Occipital lobe (tissue), 2 donors: Measurements from ENCODE around the gene CPNE5. TPM values are rescaled to one million over a fixed set of nuclear protein-coding genes. Genes with fewer than 3 reads are reported as not detected.

Experiments
- DNase-seq: peaks from one replicate; lab custom pipeline; 2025; lab: John Stamatoyannopoulos, UW
- total RNA-seq: library from RNA; depleted of rRNA; stranded (reverse); fragments of >200 nt; gene quantifications from one replicate; pipeline ENCODE4 v1.2.3, GENCODE V29; 2014

CPNE5 gene
- total RNA-seq, 1 donor from 2014 or later: 4.8 TPM

DNA sequence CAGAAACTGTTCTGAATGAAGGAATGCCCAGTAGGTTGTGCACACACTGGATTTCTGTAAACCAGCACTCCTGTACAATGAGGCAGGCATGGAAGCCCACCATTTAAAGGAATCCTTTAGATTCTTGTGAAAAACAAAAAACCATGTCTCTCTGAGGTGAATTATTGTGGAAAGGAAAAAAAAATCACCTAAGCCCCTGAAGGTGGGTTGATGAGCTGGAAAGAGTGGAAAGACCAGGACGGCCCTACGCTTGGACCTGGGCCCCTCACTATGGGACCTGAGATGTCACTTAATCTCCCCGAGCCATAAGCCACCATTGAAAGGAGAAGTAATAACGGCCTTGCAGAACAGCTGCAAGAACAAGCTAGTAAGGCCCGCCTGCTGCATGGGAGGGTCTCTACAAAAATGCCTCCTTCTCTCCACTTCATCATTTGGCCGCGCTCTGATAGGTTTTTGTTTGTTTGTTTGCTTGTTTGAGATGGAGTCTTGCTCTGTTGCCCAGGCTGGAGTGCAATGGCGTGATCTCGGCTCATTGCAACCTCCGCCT is 72.8 kb downstream of the CPNE5 start:
- DNase-seq: no peak

DNA sequence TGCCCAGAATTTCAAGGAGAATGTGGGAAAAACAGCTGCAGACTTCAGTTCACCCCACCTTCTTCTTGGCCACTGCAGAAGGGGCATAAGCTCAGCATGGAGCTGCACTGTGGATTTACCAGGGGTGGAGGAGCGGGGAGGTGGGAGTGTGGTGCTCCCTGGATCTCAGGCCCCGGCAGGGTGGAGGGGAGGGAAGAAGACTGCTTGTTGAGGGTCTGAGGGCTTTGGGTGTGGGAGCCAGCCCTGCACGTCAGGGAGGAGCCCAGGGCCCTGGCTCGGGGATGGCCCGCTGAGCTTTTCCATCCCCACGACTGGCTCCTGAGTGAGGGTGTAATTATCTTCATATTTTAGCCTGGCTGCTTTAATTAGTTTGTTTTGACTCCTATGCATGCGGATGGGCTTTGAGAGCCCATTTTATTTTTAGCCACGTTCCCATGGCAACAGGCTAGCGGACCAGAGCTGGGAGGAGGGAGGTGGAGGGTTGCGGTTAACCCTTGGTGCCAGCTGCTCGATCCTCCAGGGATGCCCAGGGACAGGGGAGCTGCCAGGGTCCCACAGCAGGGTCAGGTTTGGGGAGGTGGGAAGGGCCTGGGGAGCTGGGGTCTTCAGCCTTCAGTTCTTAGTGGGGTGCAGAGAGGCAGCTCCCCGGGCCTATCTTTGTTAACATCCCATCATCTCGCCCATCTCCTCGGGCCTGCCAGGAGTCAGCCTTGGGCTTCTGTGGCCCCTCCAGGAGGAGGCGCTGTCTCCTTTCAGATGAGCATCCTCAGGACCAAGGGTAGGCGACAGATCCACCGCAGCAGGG is 73.4 kb downstream of the CPNE5 start:
- DNase-seq: peak; percentile 79

DNA sequence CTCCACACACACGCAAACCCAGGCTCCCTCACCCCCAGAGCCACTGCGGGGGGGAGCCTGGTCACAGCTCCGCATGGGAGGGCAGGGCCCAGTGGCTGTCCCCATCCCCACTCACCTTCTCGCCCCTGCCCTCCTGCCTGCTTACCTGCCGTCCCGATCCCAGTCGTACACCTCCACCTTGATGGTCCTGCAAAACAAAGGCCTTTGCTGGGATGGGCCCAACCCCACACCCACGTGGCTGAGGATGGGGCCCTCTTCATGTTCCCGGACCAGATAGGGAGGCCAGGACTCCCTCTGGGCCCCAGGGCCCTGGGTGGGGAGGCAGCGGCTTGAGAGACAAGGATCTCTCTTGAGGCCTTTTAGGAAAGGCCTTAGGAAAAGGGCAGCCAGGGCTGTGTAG is 74.1 kb downstream of the CPNE5 start:
- no peak for DNase-seq

DNA sequence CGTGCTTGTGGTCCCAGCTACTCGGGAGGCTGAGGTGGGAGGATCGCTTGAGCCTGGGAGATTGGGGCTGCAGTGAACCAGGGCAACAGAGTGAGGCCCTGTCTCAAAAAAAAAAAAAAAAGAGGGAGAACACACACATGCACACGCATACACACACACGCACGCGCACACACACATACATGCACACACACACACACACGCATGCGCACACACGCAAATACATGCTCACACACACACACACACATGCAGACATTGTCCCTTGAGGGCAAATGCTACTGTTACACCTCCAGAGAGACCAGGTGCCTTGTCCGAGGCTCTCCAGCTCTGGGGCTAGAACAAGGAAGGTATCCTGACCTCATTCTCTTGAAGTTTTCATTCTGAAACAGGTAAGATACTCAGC is 77.1 kb downstream of the CPNE5 start:
- DNase-seq: no peak

DNA sequence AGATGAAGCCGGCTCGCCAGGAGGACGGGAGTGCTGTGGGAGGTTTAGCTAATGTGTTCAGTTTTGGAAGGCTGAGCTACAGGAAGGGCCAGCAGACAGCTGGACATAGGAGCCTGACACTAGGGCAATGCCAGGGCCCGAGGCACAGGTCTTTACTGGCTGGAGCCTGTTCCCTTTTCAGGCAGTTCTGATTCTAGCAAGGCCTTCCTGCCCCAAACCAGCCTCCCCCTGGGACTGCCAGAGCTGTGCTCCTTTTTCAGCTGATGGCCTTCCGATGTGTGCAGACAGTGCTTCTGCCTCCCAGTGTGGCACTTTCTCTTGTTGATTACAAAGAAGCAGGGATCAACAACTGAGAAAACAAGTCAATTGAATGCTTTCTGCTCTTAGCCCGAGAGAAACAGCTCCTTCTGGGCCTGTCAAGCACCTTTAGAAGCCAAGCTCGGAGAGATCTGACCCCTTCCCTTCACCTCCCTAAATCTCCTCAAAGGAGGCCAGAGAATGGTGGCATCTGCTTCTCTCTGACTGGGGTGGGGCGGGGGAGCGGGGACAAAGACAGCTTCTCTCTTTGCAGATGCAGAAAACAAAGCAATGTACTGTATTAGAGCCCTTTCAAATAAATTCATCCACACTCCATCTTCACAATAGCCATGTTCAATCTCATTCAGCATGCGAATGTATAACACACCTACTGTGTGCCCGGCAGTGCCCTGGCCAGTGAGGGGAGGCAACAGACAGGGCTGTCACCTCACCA is 78.4 kb downstream of the CPNE5 start:
- peak; percentile 50 for DNase-seq

DNA sequence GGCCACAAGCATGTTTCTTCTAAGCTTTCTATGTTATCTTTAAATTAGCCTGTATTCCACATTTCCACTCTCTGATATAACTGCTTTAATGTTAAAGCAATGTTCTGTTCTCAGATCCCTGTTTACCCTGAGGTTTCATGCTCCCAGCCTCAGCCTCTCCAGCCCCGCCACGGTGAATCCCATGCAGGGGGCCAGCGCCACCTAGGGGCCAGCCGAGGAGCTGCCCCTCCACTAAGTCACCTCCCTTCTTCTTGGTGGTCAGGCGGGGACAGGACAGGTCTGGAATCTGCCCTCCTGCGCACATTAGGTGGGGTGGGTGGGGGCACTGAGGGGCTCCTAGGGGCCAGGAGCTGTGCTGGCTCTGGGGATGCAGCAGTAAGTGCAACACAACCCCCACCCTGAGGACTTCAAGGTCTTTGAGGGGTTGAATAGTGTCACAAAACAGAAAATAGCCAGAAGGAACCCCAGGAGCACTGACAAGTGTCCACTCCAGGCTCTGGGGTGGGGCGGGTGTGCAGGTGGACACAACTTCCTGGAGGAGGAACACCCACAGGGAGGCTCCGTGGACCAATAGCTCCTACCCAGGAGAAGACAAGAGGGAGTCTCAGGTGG is 80.0 kb downstream of the CPNE5 start:
- peak; percentile 66 for DNase-seq

DNA sequence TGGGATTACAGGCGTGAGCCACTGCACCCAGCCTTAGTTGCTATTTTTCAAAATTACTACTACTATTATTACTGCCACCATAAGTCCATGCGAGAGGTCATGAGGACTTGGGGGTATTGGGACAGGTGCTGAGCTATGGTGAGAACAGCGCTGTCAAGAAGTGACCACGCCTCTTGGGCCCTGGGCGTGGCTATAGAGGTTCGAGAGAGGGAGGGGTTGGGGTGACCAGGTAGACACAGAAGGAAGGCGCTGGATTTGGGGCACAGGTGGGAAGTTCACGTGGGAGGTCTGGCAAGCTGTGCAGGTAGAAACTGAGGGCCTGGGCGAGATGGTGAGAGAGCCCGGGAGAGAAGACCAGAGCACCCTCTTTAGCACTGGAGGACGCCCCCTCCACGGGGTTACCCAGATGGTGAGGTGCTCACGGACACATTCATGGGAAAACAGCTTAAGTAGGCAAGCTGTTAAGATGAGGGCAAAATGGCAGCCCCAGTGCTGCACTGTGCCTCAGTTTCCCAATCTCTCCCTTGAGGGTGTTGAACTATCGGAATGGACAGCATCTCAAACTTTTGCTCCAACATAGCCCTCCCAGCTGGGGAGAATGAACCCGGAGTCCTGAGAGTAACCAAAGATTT is 80.6 kb downstream of the CPNE5 start:
- DNase-seq: no peak

DNA sequence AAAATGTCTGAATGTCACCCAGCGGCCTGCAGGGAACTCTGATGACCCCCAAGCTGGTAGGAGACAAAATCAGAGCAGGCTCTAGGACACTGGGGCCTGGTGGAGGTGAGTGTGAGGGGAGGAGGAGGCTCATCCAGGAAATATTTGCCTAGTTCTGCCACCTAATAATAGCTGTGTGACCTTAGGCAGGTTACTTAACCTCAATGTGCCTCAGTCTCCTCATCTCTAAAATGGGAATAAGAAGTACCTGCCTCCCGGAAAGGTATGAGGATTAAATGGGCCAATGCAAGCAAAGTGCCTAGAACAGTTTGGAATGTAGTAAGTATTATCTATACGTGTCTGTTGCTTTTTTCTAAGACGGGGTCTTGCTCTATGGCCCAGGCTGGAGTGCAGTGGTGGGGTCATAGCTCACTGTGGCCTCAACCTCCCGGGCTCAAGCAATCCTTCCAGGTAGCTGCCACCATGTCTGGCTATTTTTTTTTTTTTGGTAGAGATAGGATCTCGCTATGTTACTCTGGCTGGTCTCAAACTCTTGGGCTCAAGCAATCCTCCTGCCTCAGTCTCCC is 81.2 kb downstream of the CPNE5 start:
- no peak for DNase-seq

DNA sequence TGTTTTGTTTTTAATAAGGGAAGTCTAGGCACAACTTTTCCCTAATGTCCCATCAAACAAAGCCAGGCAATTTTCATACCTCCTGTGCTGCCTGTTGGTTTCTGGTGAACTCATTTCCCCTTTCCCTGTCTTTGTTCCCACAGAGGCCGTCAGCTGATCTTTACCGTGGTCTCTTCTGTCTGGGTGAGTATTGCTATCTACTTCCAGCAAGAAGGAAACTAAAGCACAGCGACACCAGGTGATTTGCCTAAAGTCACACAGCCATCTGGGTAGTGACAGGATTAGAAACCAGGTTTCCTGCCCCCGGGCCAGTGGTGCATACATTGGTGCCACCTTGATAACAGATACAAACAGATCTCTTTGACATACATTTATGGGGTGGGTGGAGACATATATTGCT is 82.0 kb downstream of the CPNE5 start:
- no peak for DNase-seq

DNA sequence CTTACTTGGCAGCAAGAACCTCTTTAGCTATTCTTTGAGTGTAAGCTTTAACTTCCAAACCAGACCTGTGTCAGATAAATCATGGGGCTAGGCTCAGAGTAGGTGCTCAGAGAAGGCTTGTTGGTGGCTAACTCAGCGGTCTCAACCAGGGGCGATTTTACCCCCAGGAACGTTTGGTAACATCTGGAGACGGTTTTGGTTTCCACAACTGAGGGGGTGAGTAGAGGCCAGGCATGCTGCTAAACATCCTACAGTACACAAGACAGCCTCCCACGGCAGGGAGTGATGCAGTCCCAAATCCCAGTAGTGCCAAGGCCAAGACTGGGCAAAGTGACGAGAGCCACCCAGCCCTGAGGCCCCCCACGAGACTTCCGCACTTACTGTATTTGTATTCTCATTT is 82.5 kb downstream of the CPNE5 start:
- DNase-seq: no peak

DNA sequence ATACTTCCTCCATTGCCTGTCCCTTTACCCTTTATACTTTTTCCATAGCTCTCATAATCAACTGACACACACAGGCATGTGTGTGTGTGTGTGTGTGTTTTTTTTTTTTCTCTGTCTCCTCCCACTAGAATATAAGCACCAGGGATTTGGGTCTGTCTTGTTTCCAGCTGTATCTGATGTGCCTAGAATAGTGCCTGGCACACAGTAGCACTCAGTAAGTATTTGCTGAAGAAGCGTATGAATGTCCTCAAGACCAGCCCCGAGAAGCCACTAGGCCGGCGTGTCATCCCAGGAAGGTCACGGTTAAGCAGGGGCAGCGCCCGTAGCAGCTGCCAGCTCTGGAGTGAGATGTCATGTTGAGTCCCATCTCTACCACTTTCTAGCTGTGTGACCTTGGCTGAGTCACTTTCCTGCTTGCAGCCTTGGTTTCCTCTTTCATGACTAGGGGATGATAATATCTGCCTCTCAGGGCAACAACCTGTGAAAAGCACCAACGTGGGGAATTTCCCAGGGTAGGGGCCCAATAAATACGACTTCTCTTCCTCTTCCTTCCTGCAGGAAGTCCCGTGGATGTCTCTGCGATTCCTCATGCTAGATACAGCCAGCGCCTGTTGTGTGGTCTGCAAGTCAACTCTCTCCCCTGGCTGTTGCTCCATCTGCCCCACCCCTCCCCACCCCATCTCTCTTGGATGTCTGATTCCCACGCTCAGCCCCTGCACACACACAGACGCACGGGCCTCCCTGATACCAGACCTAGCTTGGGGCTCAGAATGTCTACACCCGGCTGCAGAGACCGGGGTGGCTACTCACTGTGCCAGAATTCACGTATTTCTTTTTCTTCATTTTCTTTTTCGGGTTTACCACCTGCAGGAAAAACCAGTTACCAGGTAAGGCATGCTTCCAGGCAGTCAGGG is 83.6 kb downstream of the CPNE5 start:
- no peak for DNase-seq

DNA sequence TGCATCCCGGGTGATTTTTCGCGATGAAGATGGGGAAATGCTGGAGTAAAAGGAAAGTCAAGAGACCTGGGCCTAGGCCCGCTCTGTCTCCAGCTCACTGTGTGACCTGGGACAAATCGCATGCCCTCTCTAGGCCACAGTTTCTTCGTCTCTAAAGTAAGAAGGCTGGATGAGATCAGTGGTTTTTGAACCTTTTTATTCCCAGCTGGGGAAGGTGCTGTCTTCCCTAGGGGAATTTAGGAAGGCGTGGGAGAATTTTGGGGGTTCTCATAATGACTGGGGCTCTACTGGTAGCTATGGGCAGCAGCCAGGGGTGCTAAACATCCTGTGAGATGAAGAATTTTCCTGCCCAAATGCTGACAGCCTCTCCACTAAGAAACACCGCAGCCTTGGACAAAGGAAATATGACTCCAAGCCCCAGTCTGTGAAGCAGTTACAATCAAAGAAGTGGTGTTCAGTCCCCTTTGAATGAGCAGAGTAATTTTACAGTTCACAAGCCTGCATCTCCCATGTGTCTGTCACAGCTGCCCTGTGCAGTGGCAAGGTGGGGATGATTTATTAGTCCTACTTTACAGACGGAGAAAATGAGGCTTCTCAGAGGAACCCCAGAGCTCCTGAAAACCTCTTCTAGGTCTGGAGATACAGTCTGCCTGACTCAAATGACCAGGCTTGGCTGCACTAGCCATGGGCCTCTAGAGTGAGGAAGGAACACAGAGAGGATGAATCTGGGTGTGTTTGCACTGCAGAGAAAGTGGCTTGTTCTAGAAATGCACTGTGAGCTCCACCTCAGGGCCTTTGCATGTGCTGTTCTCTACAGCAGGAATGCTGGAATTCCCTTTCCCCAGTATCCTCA is 84.4 kb downstream of the CPNE5 start:
- no peak for DNase-seq

DNA sequence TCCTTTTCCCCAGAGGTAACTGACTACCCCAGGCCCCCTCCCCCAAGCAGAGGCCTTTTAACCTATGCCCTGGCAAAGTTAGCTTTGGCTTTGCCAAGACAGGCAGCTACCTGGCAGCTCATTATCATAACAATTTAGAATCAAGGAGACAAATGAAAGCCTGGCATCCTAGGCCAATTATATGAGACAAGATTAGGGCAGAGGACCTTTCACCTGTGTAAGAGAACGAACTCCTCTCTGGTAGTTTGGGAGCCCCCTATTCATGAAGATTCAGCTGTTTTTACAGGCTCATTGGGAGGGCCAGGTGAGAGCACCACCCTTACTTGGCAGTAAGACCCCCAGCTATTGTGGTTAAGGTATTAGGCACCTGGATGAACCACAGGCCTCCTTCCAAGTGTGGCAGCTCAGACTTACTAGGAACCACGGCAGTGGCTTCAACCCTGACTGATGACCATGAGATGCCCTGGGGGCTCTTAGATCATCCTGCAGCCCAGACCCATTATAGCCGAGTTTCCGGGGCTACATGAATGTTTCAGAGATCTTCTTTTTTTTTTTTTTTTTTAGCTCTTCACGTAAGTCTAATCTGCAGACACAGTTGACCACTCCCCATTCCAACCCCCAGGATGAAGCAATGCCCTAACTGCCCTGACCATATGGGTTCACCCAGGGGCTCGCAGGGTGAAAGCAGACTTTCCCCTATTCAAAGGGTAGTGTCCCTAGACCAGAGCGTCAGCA is 85.4 kb downstream of the CPNE5 start:
- no peak for DNase-seq

DNA sequence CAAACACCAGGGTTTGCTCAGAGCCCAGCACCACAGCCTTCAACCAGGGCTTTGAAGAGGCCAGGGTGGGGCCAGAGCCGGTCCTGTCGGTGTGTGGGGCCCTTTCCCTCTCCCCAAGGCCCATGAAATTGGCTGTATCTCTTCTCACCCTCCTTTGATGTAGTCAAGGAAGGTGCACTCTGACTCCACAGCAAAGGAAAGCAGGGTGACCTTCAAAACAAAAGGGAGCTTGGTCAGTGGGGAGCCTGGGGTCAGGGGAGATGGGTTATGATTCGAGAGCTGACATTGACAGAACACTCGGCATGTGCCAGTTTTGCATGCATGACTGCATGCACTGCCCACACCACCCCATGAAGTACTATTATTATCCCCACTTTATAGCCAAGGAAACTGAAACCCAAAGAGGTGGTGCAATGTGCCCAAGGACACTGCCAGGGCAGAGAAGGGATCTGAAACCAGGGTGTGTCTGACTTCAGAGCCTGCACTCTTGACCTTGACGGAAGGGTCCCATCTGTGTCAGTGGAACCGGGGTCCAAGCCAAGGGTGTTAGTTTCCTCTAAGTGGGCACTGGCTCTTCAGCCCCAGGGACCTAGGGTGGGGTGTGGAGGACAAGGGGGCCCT is 86.2 kb downstream of the CPNE5 start:
- DNase-seq: no peak

DNA sequence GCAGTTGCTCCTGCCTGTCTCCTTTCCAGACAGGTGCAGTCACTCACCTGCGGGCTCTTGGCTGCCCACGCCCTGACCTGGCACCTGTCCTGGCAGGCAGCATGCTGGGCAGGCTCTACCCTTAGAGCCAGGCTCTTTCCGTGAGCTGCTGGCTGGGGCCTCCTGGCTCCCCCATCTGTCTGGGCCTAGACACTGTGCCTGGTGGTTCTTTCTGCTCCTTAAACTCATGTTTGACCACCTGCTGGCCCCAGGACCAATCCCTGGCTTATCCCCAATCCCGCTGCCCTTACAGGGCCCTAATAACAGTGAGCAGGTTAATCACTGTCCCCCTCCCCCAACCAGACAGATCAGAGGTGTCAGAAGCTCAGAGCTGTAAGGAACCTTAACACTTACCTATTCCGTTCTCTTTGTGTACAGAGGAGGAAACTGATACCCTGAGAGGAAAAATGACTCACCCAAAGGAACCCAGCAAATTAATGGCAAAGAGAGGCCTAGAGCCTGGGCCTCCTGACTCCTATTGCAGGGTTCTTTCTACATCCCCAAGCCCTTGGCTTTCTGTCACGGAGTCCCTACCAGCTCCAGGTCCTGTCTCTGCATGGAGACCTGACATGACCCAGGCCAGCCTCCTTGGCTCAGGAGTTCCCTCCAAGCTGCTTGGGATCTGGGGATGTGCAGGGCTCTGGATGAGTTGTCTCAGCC is 86.9 kb downstream of the CPNE5 start:
- DNase-seq: no peak

DNA sequence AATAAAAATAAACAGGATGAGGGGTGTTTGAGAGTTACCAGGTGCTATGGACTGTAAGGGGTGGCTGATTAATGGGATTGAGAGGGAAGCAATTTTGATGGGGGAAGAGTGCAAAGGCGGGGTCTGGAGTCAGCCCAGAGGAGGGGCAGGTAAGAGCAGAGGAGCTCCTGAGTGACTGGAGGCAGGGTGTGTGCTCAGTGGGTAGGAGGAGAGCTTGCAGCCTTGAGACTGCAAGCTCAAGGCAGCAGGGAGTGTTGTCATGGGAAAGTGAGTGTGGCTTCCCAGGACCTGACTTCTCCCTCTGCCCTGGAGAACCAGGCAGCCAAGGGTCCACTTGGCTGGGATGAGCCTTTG is 87.4 kb downstream of the CPNE5 start:
- no peak for DNase-seq

DNA sequence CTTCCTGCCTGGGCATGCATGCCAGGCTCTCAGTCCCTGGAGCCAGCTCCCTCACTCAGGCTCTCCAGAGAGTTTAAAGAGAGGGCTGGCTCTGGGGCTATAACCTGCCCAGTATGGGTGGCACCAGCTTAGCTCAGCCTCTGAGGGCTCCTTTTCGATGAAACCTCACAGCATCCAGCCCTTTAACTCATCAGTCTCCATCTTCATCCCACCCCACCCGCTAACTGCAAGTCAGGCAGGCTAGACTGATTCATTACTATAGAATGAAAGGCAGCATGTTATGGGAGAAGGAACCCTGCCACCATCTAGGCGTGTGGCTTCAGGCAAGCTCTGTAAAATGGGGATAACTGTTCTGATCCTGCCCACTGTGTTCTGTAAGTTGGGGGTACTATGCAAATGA is 88.2 kb downstream of the CPNE5 start:
- no peak for DNase-seq
